ENCODE measurements around the gene FBXO15.

GRCh38 chr18:74149878-74150277, 2.2 kb upstream of the FBXO15 start:
- TF ChIP-seq, protein P1, sequence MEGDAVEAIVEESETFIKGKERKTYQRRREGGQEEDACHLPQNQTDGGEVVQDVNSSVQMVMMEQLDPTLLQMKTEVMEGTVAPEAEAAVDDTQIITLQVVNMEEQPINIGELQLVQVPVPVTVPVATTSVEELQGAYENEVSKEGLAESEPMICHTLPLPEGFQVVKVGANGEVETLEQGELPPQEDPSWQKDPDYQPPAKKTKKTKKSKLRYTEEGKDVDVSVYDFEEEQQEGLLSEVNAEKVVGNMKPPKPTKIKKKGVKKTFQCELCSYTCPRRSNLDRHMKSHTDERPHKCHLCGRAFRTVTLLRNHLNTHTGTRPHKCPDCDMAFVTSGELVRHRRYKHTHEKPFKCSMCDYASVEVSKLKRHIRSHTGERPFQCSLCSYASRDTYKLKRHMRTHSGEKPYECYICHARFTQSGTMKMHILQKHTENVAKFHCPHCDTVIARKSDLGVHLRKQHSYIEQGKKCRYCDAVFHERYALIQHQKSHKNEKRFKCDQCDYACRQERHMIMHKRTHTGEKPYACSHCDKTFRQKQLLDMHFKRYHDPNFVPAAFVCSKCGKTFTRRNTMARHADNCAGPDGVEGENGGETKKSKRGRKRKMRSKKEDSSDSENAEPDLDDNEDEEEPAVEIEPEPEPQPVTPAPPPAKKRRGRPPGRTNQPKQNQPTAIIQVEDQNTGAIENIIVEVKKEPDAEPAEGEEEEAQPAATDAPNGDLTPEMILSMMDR (IDR thresholded peaks at IDR 0.05; ENCODE audit: low read depth, low read length), result no peak
- TF ChIP-seq EZH2phosphoT487 (IDR thresholded peaks at IDR 0.05; ENCODE audit: low read depth), result no peak
